K562 (cell line): ENCODE results near the gene TMC6. TPM values are rescaled to one million over a fixed set of nuclear protein-coding genes. Genes with fewer than 3 reads are reported as not detected.

ENCODE experiments used
- ATAC-seq: fragments of 200-7000 bp; cut with Tn5 transposase; 3 replicates; pipeline ENCODE4 v1.9.1; 2020; ENCODE audit warnings: moderate library complexity
- BruUV-seq: library from RNA; stranded (reverse); fragments of 400-500 nt; replicated peaks from 2 replicates; lab custom pipeline; 2021; lab: Mats Ljungman, UMichigan
- CTCF ChIA-PET: fragments of 300-600 bp; formaldehyde crosslinking; extraction: SDS; loops from one replicate; lab custom pipeline; 2021; ENCODE audit warnings: low intra/inter-chr PET ratio; lab: Yijun Ruan, JAX
- POLR2A ChIA-PET: fragments of 300-600, 350-650 bp; sonication (Branson Sonifier 250); formaldehyde crosslinking; extraction: SDS; loops from one replicate; lab custom pipeline; 2021; ENCODE audit warnings: antibody characterized with exemption, inconsistent platforms; lab: Yijun Ruan, JAX
- DNase-seq, 4 experiments: peaks; one replicate each; pipeline versions ENCODE4 v3.0.0 to v3.0.0-alpha.2; 2011 to 2018; ENCODE audit warnings: low spot score in 3 of 4, mixed read lengths in 3 of 4; ENCODE audit errors: extremely low read depth in 1 of 4
- FAIRE-seq: peaks from 2 replicates; lab custom pipeline; 2011; peaks lifted over from hg19 to GRCh38; lab: Jason Lieb, UNC
- H2AFZ ChIP-seq: 2 replicates; pipeline ENCODE4 v1.6.0; 2011; ENCODE audit warnings: low read depth, low read length, control low read depth, inconsistent platforms
- H3K27ac ChIP-seq: fragments of 200-600 bp; 3 replicates; pipeline ENCODE4 v1.8.0; 2011; ENCODE audit warnings: low read depth, mild to moderate bottlenecking, control low read depth, inconsistent platforms, low read length, moderate library complexity, mixed read lengths; ENCODE audit errors: extremely low read depth
- H3K27me3 ChIP-seq, 2 experiments: fragments of 300-600 bp in 1 of 2; 2 replicates in 1 of 2; 3 replicates in 1 of 2; pipeline versions ENCODE4 v1.6.0 to v1.8.0; 2011; ENCODE audit warnings: inconsistent platforms in 2 of 2, low read length in 2 of 2, mild to moderate bottlenecking in 1 of 2, mixed read lengths in 1 of 2, moderate library complexity in 1 of 2; ENCODE audit not compliant: control insufficient read depth in 2 of 2, insufficient read depth in 2 of 2
- H3K36me3 ChIP-seq: fragments of 300-600 bp; 3 replicates; pipeline ENCODE4 v1.8.0; 2011; ENCODE audit warnings: mild to moderate bottlenecking, low read length, inconsistent platforms; ENCODE audit not compliant: control insufficient read depth, insufficient read depth
- H3K4me1 ChIP-seq, 2 experiments: fragments of 200-600 bp in 1 of 2; replicated peaks in 1 of 2; 2 replicates in 1 of 2; 3 replicates in 1 of 2; pipeline versions ENCODE4 v1.5.1 to v1.8.0; 2011; ENCODE audit warnings: inconsistent platforms in 2 of 2, low read length in 2 of 2, mild to moderate bottlenecking in 1 of 2, mixed read lengths in 1 of 2, moderate library complexity in 1 of 2; ENCODE audit not compliant: control insufficient read depth in 2 of 2, insufficient read depth in 2 of 2
- H3K4me2 ChIP-seq: 2 replicates; pipeline ENCODE4 v1.6.1; 2011; ENCODE audit warnings: low read length, control low read depth, inconsistent platforms, mixed read lengths; ENCODE audit not compliant: insufficient read depth
- H3K4me3 ChIP-seq: fragments of 200-600 bp; sonication (generic), shearing (Covaris generic); 2 replicates; pipeline ENCODE4 v1.5.1; 2016; ENCODE audit warnings: control low read depth, inconsistent platforms
- H3K79me2 ChIP-seq: fragments of 200-600 bp; 3 replicates; pipeline ENCODE4 v1.8.0; 2011; ENCODE audit warnings: low read length, inconsistent platforms; ENCODE audit not compliant: control insufficient read depth, insufficient read depth
- H3K9ac ChIP-seq, 2 experiments: 2 replicates each; pipeline versions ENCODE4 v1.6.0 to v1.6.1; 2011; ENCODE audit warnings: low read depth in 2 of 2, low read length in 2 of 2, control low read depth in 1 of 2, inconsistent platforms in 1 of 2, mild to moderate bottlenecking in 1 of 2, mixed read lengths in 1 of 2; ENCODE audit not compliant: insufficient read depth in 1 of 2
- H3K9me1 ChIP-seq: one replicate; pipeline ENCODE4 v1.6.0; 2011; ENCODE audit warnings: inconsistent platforms, mild to moderate bottlenecking, low read length, moderate library complexity; ENCODE audit not compliant: control insufficient read depth, insufficient read depth
- H3K9me3 ChIP-seq: replicated peaks from 2 replicates; pipeline ENCODE4 v1.5.1; 2011; ENCODE audit warnings: low read depth, low read length, inconsistent platforms; ENCODE audit not compliant: control insufficient read depth, insufficient read depth
- H4K20me1 ChIP-seq: replicated peaks from 2 replicates; pipeline ENCODE4 v1.6.1; 2011; ENCODE audit warnings: low read length, inconsistent platforms, mixed read lengths; ENCODE audit not compliant: control insufficient read depth, insufficient read depth
- ETS2 ChIP-seq: IDR thresholded peaks from 2 replicates; pipeline ENCODE4 v1.6.1; 2016; ENCODE audit warnings: borderline replicate concordance, missing genetic modification characterization, mild to moderate bottlenecking, moderate library complexity, missing compliant biosample characterization; ENCODE audit not compliant: poor library complexity, severe bottlenecking
- FOXP1 ChIP-seq: sonication (generic); formaldehyde crosslinking; IDR thresholded peaks from 2 replicates; pipeline ENCODE4 v1.8.0; 2022; ENCODE audit warnings: mild to moderate bottlenecking, missing genetic modification reagents
- PRDM10 ChIP-seq: fragments of 450-650 bp; IDR thresholded peaks from 2 replicates; pipeline ENCODE4 v1.6.1; 2018; ENCODE audit not compliant: partially characterized antibody
- RBM25 ChIP-seq: fragments of 200-400 bp; formaldehyde crosslinking; IDR thresholded peaks from 2 replicates; pipeline ENCODE4 v1.6.1; 2018; ENCODE audit warnings: low read length, low read depth, moderate library complexity; ENCODE audit not compliant: severe bottlenecking
- TEAD1 ChIP-seq, 2 experiments: fragments of 450-650 bp in 1 of 2; sonication (generic) in 1 of 2; formaldehyde crosslinking; IDR thresholded peaks; 2 replicates each; pipeline versions ENCODE4 v1.4.0 to v1.8.0; 2020 to 2022; ENCODE audit warnings: mild to moderate bottlenecking in 2 of 2, missing genetic modification reagents in 1 of 2
- ZBTB26 ChIP-seq: fragments of 450-650 bp; formaldehyde crosslinking; IDR thresholded peaks from 2 replicates; pipeline ENCODE4 v1.4.0; 2022; ENCODE audit warnings: missing genetic modification characterization
- ZFP1 ChIP-seq: fragments of 450-650 bp; formaldehyde crosslinking; IDR thresholded peaks from 2 replicates; pipeline ENCODE4 v1.4.0; 2020; ENCODE audit warnings: mild to moderate bottlenecking, mixed read lengths
- WGBS: fragments of 100-300 bp; shearing (Covaris generic); methylation state at CpG from one replicate; pipeline ENCODE4 v1.1.6; 2016; ENCODE audit warnings: low coverage, mixed read lengths; ENCODE audit not compliant: insufficient coverage; ENCODE audit errors: missing lambda C conversion rate; 5-methylcytosine and 5-hydroxymethylcytosine counted together
- in situ Hi-C: fragments of 300-500 bp; cut with MboI; formaldehyde crosslinking; loops from 4 replicates; pipeline ENCODE4 v1.15.0; 2018; ENCODE audit warnings: inconsistent platforms, mixed read lengths
- intact Hi-C: fragments of 100-400 bp; cut with micrococcal nuclease; formaldehyde crosslinking; loops from 2 replicates; pipeline ENCODE4 v1.14.2; 2022
- polyA plus RNA-seq, 8 experiments: library from polyadenylated mRNA; depleted of rRNA in 4 of 8; stranded (reverse) in 5 of 8; unstranded in 3 of 8; fragments of >200 nt; fragmentation: Nextera tagmentation in 2 of 8; fragmentation: Illumina TruSeq in 1 of 8; extraction: Ambion mirVana in 2 of 8; extraction: Trizol in 1 of 8; gene quantifications; 2 replicates each; pipeline versions ENCODE4 v1.2.1 to v1.2.3, GENCODE V29; 2011 to 2014; ENCODE audit warnings: inconsistent platforms in 1 of 8, missing spikeins in 1 of 8
- total RNA-seq, 7 experiments: library from RNA; depleted of rRNA in 6 of 7; stranded (reverse); fragments of >200 nt in 6 of 7; fragmentation: Illumina TruSeq in 2 of 7; extraction: Trizol in 2 of 7; gene quantifications; 2 replicates each; pipeline versions ENCODE4 v1.2.1 to v1.2.3, GENCODE V29; 2011 to 2021; ENCODE audit warnings: low replicate concordance in 1 of 7
- TF ChIP-seq, protein P1 (sequence below): fragments of 450-650 bp; IDR thresholded peaks from 2 replicates; pipeline ENCODE4 v1.6.1; 2018; ENCODE audit warnings: mild to moderate bottlenecking, low read depth; ENCODE audit not compliant: partially characterized antibody
- TF ChIP-seq, protein P2 (sequence below): fragments of 200-800 bp; sonication (Bioruptor generic); IDR thresholded peaks from 2 replicates; pipeline ENCODE4 v1.6.1; 2017; ENCODE audit warnings: missing genetic modification characterization, missing compliant biosample characterization
- TF ChIP-seq, protein P3 (sequence below): IDR thresholded peaks from 2 replicates; pipeline ENCODE4 v1.6.1; 2014; ENCODE audit warnings: antibody characterized with exemption

TMC6 gene
- total and polyA plus RNA-seq, 9 of the 15 experiments (the other 6 are each of a cell fraction or from before 2014, with no cell fraction given) = 4.1 to 351 (median 66.9) TPM

- no peak for TF ChIP-seq ZFP1 (CRISPR knock-in tag)
- no peak for TF ChIP-seq ETS2
- TF ChIP-seq PRDM10 = no peak
- TF ChIP-seq, protein P1, sequence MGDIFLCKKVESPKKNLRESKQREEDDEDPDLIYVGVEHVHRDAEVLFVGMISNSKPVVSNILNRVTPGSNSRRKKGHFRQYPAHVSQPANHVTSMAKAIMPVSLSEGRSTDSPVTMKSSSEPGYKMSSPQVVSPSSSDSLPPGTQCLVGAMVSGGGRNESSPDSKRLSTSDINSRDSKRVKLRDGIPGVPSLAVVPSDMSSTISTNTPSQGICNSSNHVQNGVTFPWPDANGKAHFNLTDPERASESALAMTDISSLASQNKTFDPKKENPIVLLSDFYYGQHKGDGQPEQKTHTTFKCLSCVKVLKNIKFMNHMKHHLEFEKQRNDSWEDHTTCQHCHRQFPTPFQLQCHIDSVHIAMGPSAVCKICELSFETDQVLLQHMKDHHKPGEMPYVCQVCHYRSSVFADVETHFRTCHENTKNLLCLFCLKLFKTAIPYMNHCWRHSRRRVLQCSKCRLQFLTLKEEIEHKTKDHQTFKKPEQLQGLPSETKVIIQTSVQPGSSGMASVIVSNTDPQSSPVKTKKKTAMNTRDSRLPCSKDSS = no peak
Observed at GRCh38 chr17:78146881-78147280, 18.3 kb upstream of the TMC6 start (continued).

- peaks cover 25% of the 10 kb centered on the region for H3K79me2 ChIP-seq
- H4K20me1 ChIP-seq = no peaks in the 10 kb centered on the region
- peak in 1 of 4 experiments; percentile 27 for DNase-seq
- H3K9me3 ChIP-seq = no peaks in the 10 kb centered on the region
- peak overlapping the region; percentile 85 for H3K27ac ChIP-seq
- intact Hi-C loops (loop anchor here (1.0 kb wide), 1 partner anchor 18 kb away; no protein-coding TSS in a partner anchor), in situ Hi-C loops (no loop called here)
- no peak for FAIRE-seq
- peak overlapping the region; percentile 60 for H2AFZ ChIP-seq
- H3K9me1 ChIP-seq = peaks cover 2% of the 10 kb centered on the region
- H3K27me3 ChIP-seq = no peaks in the 10 kb centered on the region
- no peaks in the 10 kb centered on the region for H3K36me3 ChIP-seq
- 29% methylated on average over 7 of the region's 7 CpGs for WGBS
- POLR2A ChIA-PET = interaction anchor here (0.7 to 0.9 kb wide), 2 partner anchors 11 to 593 kb away, joined by 3 read pairs; no protein-coding TSS in a partner anchor
- no TSS peak for BruUV-seq
- CTCF ChIA-PET = no interaction called here
- peaks cover 52 to 93% of the 10 kb centered on the region in 2 experiments for H3K4me1 ChIP-seq
- H3K4me3 ChIP-seq = peak overlapping the region; percentile 38
- peak overlapping the region; percentile 72 to 88 for H3K9ac ChIP-seq
- no peak for ATAC-seq
- peak overlapping the region; percentile 89 for H3K4me2 ChIP-seq
- TF ChIP-seq, protein P2, sequence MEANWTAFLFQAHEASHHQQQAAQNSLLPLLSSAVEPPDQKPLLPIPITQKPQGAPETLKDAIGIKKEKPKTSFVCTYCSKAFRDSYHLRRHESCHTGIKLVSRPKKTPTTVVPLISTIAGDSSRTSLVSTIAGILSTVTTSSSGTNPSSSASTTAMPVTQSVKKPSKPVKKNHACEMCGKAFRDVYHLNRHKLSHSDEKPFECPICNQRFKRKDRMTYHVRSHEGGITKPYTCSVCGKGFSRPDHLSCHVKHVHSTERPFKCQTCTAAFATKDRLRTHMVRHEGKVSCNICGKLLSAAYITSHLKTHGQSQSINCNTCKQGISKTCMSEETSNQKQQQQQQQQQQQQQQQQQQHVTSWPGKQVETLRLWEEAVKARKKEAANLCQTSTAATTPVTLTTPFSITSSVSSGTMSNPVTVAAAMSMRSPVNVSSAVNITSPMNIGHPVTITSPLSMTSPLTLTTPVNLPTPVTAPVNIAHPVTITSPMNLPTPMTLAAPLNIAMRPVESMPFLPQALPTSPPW (CRISPR knock-in tag) = peak; percentile 8; the same call in 1 of the 2 replicates
- 0 out of 4 replicates have a peak, but pooled peaks of 1 of the 2 experiments have one; percentile 16 for TF ChIP-seq TEAD1 (CRISPR knock-in tag; IDR thresholded peaks at IDR 0.05)
- TF ChIP-seq RBM25 = peak; percentile 98
- 0 out of 2 replicates have a peak, but pooled peaks have one; percentile 7 for TF ChIP-seq FOXP1 (CRISPR knock-in tag)
- TF ChIP-seq, protein P3, sequence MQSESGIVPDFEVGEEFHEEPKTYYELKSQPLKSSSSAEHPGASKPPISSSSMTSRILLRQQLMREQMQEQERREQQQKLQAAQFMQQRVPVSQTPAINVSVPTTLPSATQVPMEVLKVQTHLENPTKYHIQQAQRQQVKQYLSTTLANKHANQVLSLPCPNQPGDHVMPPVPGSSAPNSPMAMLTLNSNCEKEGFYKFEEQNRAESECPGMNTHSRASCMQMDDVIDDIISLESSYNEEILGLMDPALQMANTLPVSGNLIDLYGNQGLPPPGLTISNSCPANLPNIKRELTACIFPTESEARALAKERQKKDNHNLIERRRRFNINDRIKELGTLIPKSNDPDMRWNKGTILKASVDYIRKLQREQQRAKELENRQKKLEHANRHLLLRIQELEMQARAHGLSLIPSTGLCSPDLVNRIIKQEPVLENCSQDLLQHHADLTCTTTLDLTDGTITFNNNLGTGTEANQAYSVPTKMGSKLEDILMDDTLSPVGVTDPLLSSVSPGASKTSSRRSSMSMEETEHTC = no peak
- TF ChIP-seq ZBTB26 = no peak
Observed at GRCh38 chr17:78146471-78146869, 17.9 kb upstream of the TMC6 start.
